AG09309 (cell line): ENCODE data around the gene MESP2.
A peak's percentile ranks its signal among the peaks of the same experiment; 100 is the strongest.

ENCODE experiments used
- DNase-seq: peaks from one replicate; pipeline ENCODE4 v3.0.0-alpha.2; 2010; ENCODE audit warnings: low read depth
- H3K4me3 ChIP-seq: 2 replicates; pipeline ENCODE4 v1.5.1; 2011; ENCODE audit warnings: mild to moderate bottlenecking, low read depth, low read length, moderate library complexity; ENCODE audit not compliant: control insufficient read depth
- CTCF ChIP-seq: IDR thresholded peaks from 2 replicates; pipeline ENCODE4 v1.5.1; 2011; ENCODE audit warnings: mild to moderate bottlenecking, low read depth, low read length, inconsistent platforms; ENCODE audit not compliant: insufficient read depth, control insufficient read depth; ENCODE audit errors: missing control alignments

The MESP2 gene

GRCh38 chr15:89813381-89814111 lies 37.4 kb downstream of the MESP2 start:
- peak overlapping the region; percentile 80 for H3K4me3 ChIP-seq
- no peak for DNase-seq
- TF ChIP-seq CTCF: no peak

GRCh38 chr15:89814112-89814742 lies 38.1 kb downstream of the MESP2 start:
- TF ChIP-seq CTCF: no peak
- DNase-seq: no peak
- H3K4me3 ChIP-seq: peak overlapping the region; percentile 80

- no peak overlapping the region for H3K4me3 ChIP-seq
- DNase-seq: no peak
- no peak for TF ChIP-seq CTCF
Measured at GRCh38 chr15:89815769-89816168, 39.6 kb downstream of the MESP2 start.

- no peak for TF ChIP-seq CTCF
- no peak for DNase-seq
- no peak overlapping the region for H3K4me3 ChIP-seq
Measured at GRCh38 chr15:89817701-89818280, 41.7 kb downstream of the MESP2 start.

- no peak for TF ChIP-seq CTCF
- no peak for DNase-seq
- H3K4me3 ChIP-seq: no peak overlapping the region
Measured at GRCh38 chr15:89818287-89818686, 42.2 kb downstream of the MESP2 start.

GRCh38 chr15:89820666-89821611 lies 44.8 kb downstream of the MESP2 start:
- no peak for TF ChIP-seq CTCF
- no peak overlapping the region for H3K4me3 ChIP-seq
- peak; percentile 78 for DNase-seq
